Subcutaneous abdominal adipose tissue (tissue), 5 donors: ENCODE data around the gene MSH3.

Experiments
- H3K27ac ChIP-seq: one replicate; pipeline ENCODE4 v1.7.0; 2013; ENCODE audit warnings: low read depth, mild to moderate bottlenecking, inconsistent platforms, low read length, moderate library complexity
- H3K27me3 ChIP-seq, 5 donors: one replicate each; pipeline ENCODE4 v1.7.0; 2013; ENCODE audit warnings: low read length in 5 of 5, inconsistent platforms in 1 of 5; ENCODE audit not compliant: control insufficient read depth in 5 of 5, insufficient read depth in 4 of 5
- H3K36me3 ChIP-seq, 5 donors: one replicate each; pipeline ENCODE4 v1.7.0; 2013; ENCODE audit warnings: low read length in 5 of 5; ENCODE audit not compliant: control insufficient read depth in 5 of 5, insufficient read depth in 5 of 5
- H3K4me1 ChIP-seq, 5 donors: one replicate each; pipeline ENCODE4 v1.7.0; 2013; ENCODE audit warnings: low read length in 5 of 5, mild to moderate bottlenecking in 3 of 5, moderate library complexity in 1 of 5; ENCODE audit not compliant: control insufficient read depth in 5 of 5, insufficient read depth in 5 of 5
- H3K4me3 ChIP-seq, 5 donors: one replicate each; pipeline ENCODE4 v1.7.0; 2013; ENCODE audit warnings: low read length in 5 of 5, low read depth in 1 of 5
- H3K9ac ChIP-seq, 5 donors: one replicate each; pipeline ENCODE4 v1.7.0; 2013; ENCODE audit warnings: low read length in 5 of 5, mild to moderate bottlenecking in 4 of 5, moderate library complexity in 3 of 5
- H3K9me3 ChIP-seq, 5 donors: one replicate each; pipeline ENCODE4 v1.7.0; 2013; ENCODE audit warnings: low read length in 5 of 5; ENCODE audit not compliant: control insufficient read depth in 5 of 5
- donor health status: healthy.
- donor health status: healthy.
- donor health status: healthy.
- donor health status: healthy.
- donor health status: healthy.

MSH3 gene

DNA sequence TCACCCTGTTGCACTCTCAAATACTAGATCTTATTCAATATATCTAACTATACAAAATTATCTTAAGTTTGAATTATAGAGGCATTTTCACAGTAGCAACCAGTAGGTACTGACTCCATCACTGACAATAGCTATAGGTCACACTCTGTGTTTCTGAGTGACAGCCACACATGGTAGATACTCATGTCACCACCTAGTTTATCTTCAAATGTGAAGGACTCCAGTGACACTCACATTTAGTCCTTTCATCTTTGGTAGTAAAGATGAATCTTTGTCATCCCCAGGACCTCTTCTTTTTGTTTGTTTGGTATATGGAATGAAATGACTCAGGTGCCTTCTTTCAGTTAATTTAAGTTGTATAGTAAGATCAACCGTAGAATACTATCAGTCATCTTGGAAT lies 102.8 kb downstream of the MSH3 start:
- Histone ChIP-seq H3K27me3 (no peaks in the 10 kb centered on the region), H3K9me3 (no peaks in the 10 kb centered on the region), H3K4me1 (peaks cover 0 to 9% (median 0%) of the 10 kb centered on the region in 5 donors), H3K27ac (no peak overlapping the region), H3K4me3 (no peak overlapping the region), H3K36me3 (peaks cover 2 to 20% (median 10%) of the 10 kb centered on the region in 5 donors), H3K9ac (no peak overlapping the region)

DNA sequence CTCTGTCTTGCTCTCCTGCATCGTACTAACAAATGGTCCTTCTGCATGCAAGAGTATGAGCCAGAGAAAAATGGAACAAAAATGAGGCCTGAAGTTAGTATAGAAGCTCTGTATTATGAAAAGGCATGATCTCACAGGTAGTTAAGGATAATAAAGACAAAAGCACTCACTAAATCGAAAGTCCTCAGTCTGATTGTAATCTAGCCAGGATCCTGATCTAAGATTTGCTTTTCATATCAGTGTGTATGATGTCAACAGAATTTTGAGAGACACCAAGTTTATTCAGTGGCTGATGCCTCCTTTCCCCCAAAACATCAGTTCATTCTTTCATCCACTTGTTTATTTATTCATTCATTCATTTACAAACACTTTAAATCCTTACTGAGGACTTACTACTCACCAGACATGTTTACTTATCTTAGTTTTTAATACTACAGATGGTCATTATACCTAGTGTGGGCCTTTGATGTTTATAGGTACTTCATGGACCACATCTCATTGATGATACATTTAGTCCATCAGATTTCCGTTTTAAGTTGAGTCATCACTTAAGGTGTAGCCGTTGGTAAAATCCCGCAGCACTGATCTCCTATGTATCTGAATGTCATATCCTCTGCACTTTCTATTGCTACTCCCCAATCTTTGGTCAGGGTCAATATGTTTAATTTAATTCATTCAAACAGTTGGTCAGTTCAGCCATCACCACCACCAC lies 105.6 kb downstream of the MSH3 start:
- H3K27ac ChIP-seq: no peak overlapping the region
- no peak overlapping the region for H3K4me3 ChIP-seq
- H3K9ac ChIP-seq: no peak overlapping the region
- H3K9me3 ChIP-seq: no peaks in the 10 kb centered on the region
- H3K4me1 ChIP-seq: peaks cover 0 to 5% (median 0%) of the 10 kb centered on the region in 5 donors
- H3K27me3 ChIP-seq: no peaks in the 10 kb centered on the region
- peaks cover 2 to 20% (median 9%) of the 10 kb centered on the region in 5 donors for H3K36me3 ChIP-seq

DNA sequence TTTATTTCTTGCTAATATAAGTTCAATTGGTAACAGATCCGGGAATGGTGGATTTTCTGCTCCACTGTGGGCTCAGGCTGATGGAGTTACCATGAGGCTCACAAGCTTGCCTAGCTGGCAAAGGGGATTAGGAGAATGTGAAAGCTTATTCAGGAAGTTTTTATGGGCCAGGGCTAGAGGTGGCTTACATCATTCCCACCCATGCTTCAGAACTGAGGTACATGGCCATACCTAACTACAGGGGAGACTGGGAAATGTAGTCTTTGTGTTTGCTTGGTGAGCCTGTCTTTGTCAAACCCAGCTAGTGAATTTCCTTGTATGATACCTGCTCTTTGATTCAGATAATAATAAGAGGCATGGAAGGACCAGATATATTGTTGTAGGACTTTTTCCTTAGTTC lies 106.2 kb downstream of the MSH3 start:
- Histone ChIP-seq H3K27ac (no peak overlapping the region), H3K9ac (no peak overlapping the region), H3K4me3 (no peak overlapping the region), H3K36me3 (peaks cover 2 to 20% (median 9%) of the 10 kb centered on the region in 5 donors), H3K27me3 (no peaks in the 10 kb centered on the region), H3K4me1 (no peaks in the 10 kb centered on the region), H3K9me3 (no peaks in the 10 kb centered on the region)

DNA sequence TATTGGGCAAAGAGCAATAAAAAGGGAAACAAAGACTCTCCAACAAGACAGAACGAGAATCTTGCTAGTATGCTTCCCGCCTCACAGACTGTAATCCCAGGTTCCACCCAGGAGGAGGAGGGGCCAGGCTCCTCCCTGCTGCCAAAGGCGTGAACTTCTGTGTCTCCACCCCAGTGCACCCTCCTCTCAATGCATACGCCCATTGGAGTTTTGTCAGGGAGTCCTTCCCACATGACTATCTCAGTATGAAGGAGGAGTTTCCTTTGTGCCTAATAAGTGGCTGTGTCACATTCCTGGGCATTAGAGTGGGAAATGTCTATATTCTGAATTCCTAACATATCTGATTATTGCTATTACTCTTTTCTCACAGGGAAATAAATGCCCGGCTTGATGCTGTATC lies 106.7 kb downstream of the MSH3 start:
- H3K9me3 ChIP-seq: no peaks in the 10 kb centered on the region
- no peak overlapping the region for H3K9ac ChIP-seq
- no peak overlapping the region for H3K4me3 ChIP-seq
- no peaks in the 10 kb centered on the region for H3K27me3 ChIP-seq
- no peaks in the 10 kb centered on the region for H3K4me1 ChIP-seq
- H3K36me3 ChIP-seq: peaks cover 2 to 20% (median 9%) of the 10 kb centered on the region in 5 donors
- no peak overlapping the region for H3K27ac ChIP-seq

DNA sequence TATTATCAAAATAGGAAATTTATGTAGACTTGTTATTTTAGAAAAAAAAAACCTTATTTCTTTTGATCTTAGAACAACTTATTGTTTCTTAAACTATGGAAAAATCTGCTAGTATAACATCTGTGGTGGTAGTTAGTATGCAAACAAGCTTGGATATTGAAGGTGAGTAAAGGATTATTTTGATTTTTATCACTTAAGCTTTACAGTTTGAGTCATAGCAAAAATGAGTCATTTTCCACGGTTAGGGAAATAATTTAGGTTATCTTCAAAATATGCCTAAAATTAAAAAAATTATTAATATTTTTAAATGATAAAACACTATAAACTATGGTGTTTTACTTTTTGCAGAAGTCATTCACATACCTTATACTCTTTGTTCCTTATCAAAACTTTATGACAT lies 107.5 kb downstream of the MSH3 start:
- H3K4me1 ChIP-seq: no peaks in the 10 kb centered on the region

DNA sequence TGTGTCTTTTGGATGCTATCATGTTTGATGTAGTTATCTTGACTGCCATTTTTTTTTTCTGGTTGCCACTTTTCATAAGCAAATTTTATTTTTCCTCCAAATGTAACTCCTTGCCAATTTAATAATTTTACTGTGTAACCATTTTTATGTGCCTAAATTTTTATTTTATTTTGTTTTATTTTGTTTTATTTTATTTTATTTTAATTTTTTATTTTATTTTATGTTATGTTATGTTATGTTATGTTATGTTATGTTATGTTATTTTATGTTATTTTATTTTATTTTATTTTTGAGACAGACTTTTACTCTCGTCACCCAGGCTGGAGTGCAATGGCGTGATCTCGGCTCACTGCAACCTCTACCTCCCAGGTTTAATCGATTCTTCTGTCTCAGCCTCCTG lies 108.1 kb downstream of the MSH3 start:
- Histone ChIP-seq H3K27ac (no peak overlapping the region), H3K9ac (no peak overlapping the region), H3K27me3 (no peaks in the 10 kb centered on the region), H3K4me3 (no peak overlapping the region), H3K4me1 (no peaks in the 10 kb centered on the region), H3K9me3 (no peaks in the 10 kb centered on the region), H3K36me3 (peaks cover 2 to 20% (median 9%) of the 10 kb centered on the region in 5 donors)

More for the DNA sequence above, 107.5 kb downstream of the MSH3 start:
- peaks cover 2 to 20% (median 9%) of the 10 kb centered on the region in 5 donors for H3K36me3 ChIP-seq
- H3K9ac ChIP-seq: no peak overlapping the region
- no peak overlapping the region for H3K4me3 ChIP-seq
- no peak overlapping the region for H3K27ac ChIP-seq
- H3K27me3 ChIP-seq: no peaks in the 10 kb centered on the region
- H3K9me3 ChIP-seq: no peaks in the 10 kb centered on the region

DNA sequence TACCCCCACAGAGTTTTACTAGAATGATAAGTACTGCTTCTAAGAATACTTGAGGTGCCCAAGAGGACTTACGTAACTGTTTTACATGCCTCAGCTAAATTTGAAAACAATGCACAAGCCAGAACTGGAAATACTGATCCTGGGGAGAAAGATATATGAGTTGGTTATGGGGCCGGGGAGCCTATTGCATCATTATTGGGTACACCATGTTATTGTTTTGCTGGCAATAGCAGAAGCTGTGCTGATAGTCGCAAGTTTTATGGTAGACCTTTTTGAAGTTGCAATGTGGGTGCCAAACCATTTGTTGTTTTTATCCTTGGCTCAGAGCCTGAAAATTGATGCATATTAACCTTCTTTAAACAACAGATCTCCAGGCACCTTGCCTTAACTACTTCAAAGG lies 108.8 kb downstream of the MSH3 start:
- peaks cover 2 to 25% (median 13%) of the 10 kb centered on the region in 5 donors for H3K36me3 ChIP-seq
- no peaks in the 10 kb centered on the region for H3K27me3 ChIP-seq
- no peak overlapping the region for H3K27ac ChIP-seq
- H3K4me3 ChIP-seq: no peak overlapping the region
- no peaks in the 10 kb centered on the region for H3K9me3 ChIP-seq
- H3K9ac ChIP-seq: no peak overlapping the region
- H3K4me1 ChIP-seq: no peaks in the 10 kb centered on the region

DNA sequence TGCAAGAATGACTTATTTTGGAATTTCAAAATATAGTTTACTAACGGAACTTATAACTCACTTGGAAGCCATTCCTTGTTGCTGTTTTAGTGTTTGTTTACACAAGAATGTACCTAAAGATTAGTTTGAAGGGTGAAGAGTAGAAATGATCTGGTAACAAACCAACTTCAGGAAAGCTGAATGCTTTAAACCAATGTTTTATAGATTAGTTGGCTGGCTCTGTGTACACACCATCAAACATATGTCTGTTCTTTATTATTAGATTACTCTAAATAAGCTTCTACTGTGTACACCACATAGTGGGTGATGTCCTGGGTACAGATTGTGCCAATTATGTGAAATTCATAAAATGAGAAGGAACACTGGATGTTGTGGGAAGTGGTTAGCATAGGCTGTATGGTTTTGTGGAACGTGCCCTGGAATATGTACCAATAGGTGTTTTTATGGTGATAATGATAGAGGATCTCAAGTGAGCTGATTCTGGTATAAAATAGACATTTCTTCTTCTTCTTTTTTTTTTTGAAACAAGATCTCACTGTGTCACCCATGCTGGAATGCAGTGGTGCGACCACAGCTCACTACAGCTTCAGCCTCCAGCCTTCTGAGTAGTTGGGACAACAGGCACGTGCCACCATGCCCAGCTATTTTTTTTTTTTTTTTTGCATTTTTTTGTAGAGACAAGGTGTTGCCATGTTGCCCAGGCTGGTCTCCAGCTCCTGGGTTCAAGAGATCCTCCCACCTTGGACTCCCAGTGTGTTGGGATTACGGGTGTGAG lies 109.6 kb downstream of the MSH3 start:
- no peaks in the 10 kb centered on the region for H3K4me1 ChIP-seq
- no peaks in the 10 kb centered on the region for H3K27me3 ChIP-seq
- peaks cover 2 to 26% (median 14%) of the 10 kb centered on the region in 5 donors for H3K36me3 ChIP-seq
- no peaks in the 10 kb centered on the region for H3K9me3 ChIP-seq
- H3K9ac ChIP-seq: no peak overlapping the region
- no peak overlapping the region for H3K4me3 ChIP-seq
- no peak overlapping the region for H3K27ac ChIP-seq

DNA sequence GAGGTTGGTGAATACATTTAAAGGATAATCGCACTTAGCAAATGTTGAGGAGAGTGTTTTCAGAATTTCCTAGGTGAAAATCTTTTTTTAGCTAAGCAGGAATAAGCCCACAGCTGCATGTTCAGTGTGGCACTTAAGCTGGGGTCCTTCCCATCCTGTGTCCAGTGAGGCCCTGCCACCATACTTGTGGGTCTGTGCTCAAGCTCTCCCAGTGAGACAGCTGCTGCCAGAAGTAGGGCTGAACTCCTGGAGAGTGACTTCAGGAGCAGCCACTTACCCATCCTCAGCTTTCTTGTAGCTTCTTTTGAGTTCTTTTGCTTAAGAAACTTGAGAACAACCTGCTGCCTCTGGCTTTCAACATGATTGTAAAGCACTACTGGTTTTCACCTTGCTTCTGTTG lies 110.3 kb downstream of the MSH3 start:
- no peak overlapping the region for H3K27ac ChIP-seq
- H3K9me3 ChIP-seq: no peaks in the 10 kb centered on the region
- H3K4me3 ChIP-seq: no peak overlapping the region
- H3K9ac ChIP-seq: no peak overlapping the region
- H3K27me3 ChIP-seq: no peaks in the 10 kb centered on the region
- H3K36me3 ChIP-seq: peaks cover 2 to 26% (median 12%) of the 10 kb centered on the region in 5 donors
- H3K4me1 ChIP-seq: no peaks in the 10 kb centered on the region
